Large intestine (tissue), 3 donors: ENCODE measurements around the gene TMEM179. TPM values are rescaled to one million over a fixed set of nuclear protein-coding genes. Genes with fewer than 3 reads are reported as not detected.

ENCODE experiments used
- DNase-seq, 2 donors: peaks; one replicate each; pipeline versions ENCODE4 v3.0.0 to v3.0.0-alpha.2; 2013
- H3K27ac ChIP-seq: one replicate; pipeline ENCODE4 v1.5.1; 2013; ENCODE audit warnings: low read length
- H3K27me3 ChIP-seq: 2 replicates; pipeline ENCODE4 v1.6.1; 2013; ENCODE audit warnings: low read length; ENCODE audit not compliant: control insufficient read depth, insufficient read depth
- H3K36me3 ChIP-seq: 2 replicates; pipeline ENCODE4 v1.6.1; 2013; ENCODE audit warnings: low read length; ENCODE audit not compliant: control insufficient read depth, insufficient read depth
- H3K4me1 ChIP-seq: one replicate; pipeline ENCODE4 v1.6.1; 2013; ENCODE audit warnings: low read length; ENCODE audit not compliant: control insufficient read depth, insufficient read depth
- H3K4me3 ChIP-seq: one replicate; pipeline ENCODE4 v1.5.1; 2013; ENCODE audit warnings: low read length
- H3K9me3 ChIP-seq: one replicate; pipeline ENCODE4 v1.6.1; 2013; ENCODE audit warnings: mild to moderate bottlenecking, low read depth, low read length, moderate library complexity; ENCODE audit not compliant: control insufficient read depth
- WGBS: methylation state at CpG from one replicate; pipeline ENCODE4 v1.1.5; 2013; ENCODE audit warnings: low lambda C conversion rate; ENCODE audit not compliant: insufficient coverage; 5-methylcytosine and 5-hydroxymethylcytosine counted together
- polyA plus RNA-seq: library from polyadenylated mRNA; unstranded; fragments of 120-200 nt; gene quantifications from one replicate; pipeline ENCODE4 v1.2.1, GENCODE V29; 2013

Gene TMEM179
- polyA plus RNA-seq, 1 donor, result 11.8 TPM

GRCh38 chr14:104614126-104614812 is 9.7 kb upstream of the TMEM179 start:
- Histone ChIP-seq H3K36me3 (no peaks in the 10 kb centered on the region), H3K27me3 (peaks cover 6% of the 10 kb centered on the region), H3K4me3 (no peak overlapping the region), H3K9me3 (no peaks in the 10 kb centered on the region), H3K4me1 (no peaks in the 10 kb centered on the region), H3K27ac (no peak overlapping the region)
- no peak for DNase-seq
- WGBS, result 87% methylated on average over 2 of the region's 4 CpGs

- no peaks in the 10 kb centered on the region for H3K4me1 ChIP-seq
- no CpG with 5 or more reads among the region's 8 CpGs for WGBS
Measured at GRCh38 chr14:104611881-104612280, 7.3 kb upstream of the TMEM179 start.

GRCh38 chr14:104610749-104611310 is 6.3 kb upstream of the TMEM179 start:
- WGBS, result no CpG with 5 or more reads among the region's 4 CpGs
- no peaks in the 10 kb centered on the region for H3K36me3 ChIP-seq
- H3K4me1 ChIP-seq, result no peaks in the 10 kb centered on the region
- peaks cover 22% of the 10 kb centered on the region for H3K27me3 ChIP-seq
- H3K27ac ChIP-seq, result no peak overlapping the region
- no peak overlapping the region for H3K4me3 ChIP-seq
- H3K9me3 ChIP-seq, result no peaks in the 10 kb centered on the region
- DNase-seq, result no peak

More at GRCh38 chr14:104611881-104612280, 7.3 kb upstream of the TMEM179 start:
- H3K9me3 ChIP-seq, result no peaks in the 10 kb centered on the region
- H3K27me3 ChIP-seq, result peaks cover 14% of the 10 kb centered on the region
- no peak for DNase-seq
- H3K4me3 ChIP-seq, result no peak overlapping the region
- H3K27ac ChIP-seq, result no peak overlapping the region
- no peaks in the 10 kb centered on the region for H3K36me3 ChIP-seq

- H3K4me1 ChIP-seq, result no peaks in the 10 kb centered on the region
- no CpG with 5 or more reads among the region's 7 CpGs for WGBS
- H3K27me3 ChIP-seq, result peaks cover 31% of the 10 kb centered on the region
- DNase-seq, result no peak
- no peaks in the 10 kb centered on the region for H3K9me3 ChIP-seq
- H3K27ac ChIP-seq, result no peak overlapping the region
- H3K4me3 ChIP-seq, result no peak overlapping the region
- H3K36me3 ChIP-seq, result no peaks in the 10 kb centered on the region
Measured at GRCh38 chr14:104609666-104610065, 5.1 kb upstream of the TMEM179 start.

GRCh38 chr14:104603711-104604401 is 716 bp downstream of the TMEM179 start:
- WGBS, result no CpG with 5 or more reads among the region's 32 CpGs
- no peak for DNase-seq
- H3K27me3 ChIP-seq, result peaks cover 32% of the 10 kb centered on the region
- no peak overlapping the region for H3K4me3 ChIP-seq
- H3K9me3 ChIP-seq, result no peaks in the 10 kb centered on the region
- no peaks in the 10 kb centered on the region for H3K4me1 ChIP-seq
- no peak overlapping the region for H3K27ac ChIP-seq
- no peaks in the 10 kb centered on the region for H3K36me3 ChIP-seq

- WGBS, result no CpG with 5 or more reads among the region's 7 CpGs
- Histone ChIP-seq H3K27me3 (peaks cover 28% of the 10 kb centered on the region), H3K4me3 (no peak overlapping the region), H3K36me3 (no peaks in the 10 kb centered on the region), H3K27ac (no peak overlapping the region), H3K4me1 (no peaks in the 10 kb centered on the region), H3K9me3 (no peaks in the 10 kb centered on the region)
- DNase-seq, result no peak
Measured at GRCh38 chr14:104602933-104603325, 1.6 kb downstream of the TMEM179 start.

GRCh38 chr14:104602315-104602932 is 2.1 kb downstream of the TMEM179 start:
- Histone ChIP-seq H3K4me1 (no peaks in the 10 kb centered on the region), H3K27me3 (peaks cover 28% of the 10 kb centered on the region), H3K27ac (no peak overlapping the region), H3K36me3 (no peaks in the 10 kb centered on the region), H3K9me3 (no peaks in the 10 kb centered on the region), H3K4me3 (no peak overlapping the region)
- WGBS, result no CpG with 5 or more reads among the region's 11 CpGs
- DNase-seq, result no peak

GRCh38 chr14:104601786-104602185 is 2.8 kb downstream of the TMEM179 start:
- H3K9me3 ChIP-seq, result no peaks in the 10 kb centered on the region
- H3K27me3 ChIP-seq, result peaks cover 26% of the 10 kb centered on the region
- WGBS, result no CpG with 5 or more reads among the region's 9 CpGs
- H3K4me1 ChIP-seq, result no peaks in the 10 kb centered on the region
- H3K27ac ChIP-seq, result no peak overlapping the region
- no peak for DNase-seq
- H3K4me3 ChIP-seq, result no peak overlapping the region
- H3K36me3 ChIP-seq, result no peaks in the 10 kb centered on the region

- H3K27ac ChIP-seq, result no peak overlapping the region
- no peak for DNase-seq
- H3K4me1 ChIP-seq, result no peaks in the 10 kb centered on the region
- H3K36me3 ChIP-seq, result no peaks in the 10 kb centered on the region
- WGBS, result no CpG with 5 or more reads among the region's 8 CpGs
- peaks cover 19% of the 10 kb centered on the region for H3K27me3 ChIP-seq
- H3K9me3 ChIP-seq, result no peaks in the 10 kb centered on the region
- no peak overlapping the region for H3K4me3 ChIP-seq
Measured at GRCh38 chr14:104600805-104601204, 3.8 kb downstream of the TMEM179 start.

GRCh38 chr14:104600141-104600643 is 4.4 kb downstream of the TMEM179 start:
- H3K9me3 ChIP-seq, result no peaks in the 10 kb centered on the region
- no peak for DNase-seq
- no peaks in the 10 kb centered on the region for H3K36me3 ChIP-seq
- no peak overlapping the region for H3K27ac ChIP-seq
- H3K4me1 ChIP-seq, result no peaks in the 10 kb centered on the region
- no CpG with 5 or more reads among the region's 14 CpGs for WGBS
- no peak overlapping the region for H3K4me3 ChIP-seq
- H3K27me3 ChIP-seq, result peaks cover 15% of the 10 kb centered on the region
